Measurements from ENCODE around the gene SFMBT2. TPM values are rescaled to one million over a fixed set of nuclear protein-coding genes. Genes with fewer than 3 reads are reported as not detected.

SFMBT2 gene
- total and polyA plus RNA-seq, 10 of the 15 experiments (the other 5 are each of a cell fraction or from before 2014, with no cell fraction given), result 2.8 to 29.6 (median 15.1) TPM

- Histone ChIP-seq H3K4me2 (ENCODE audit: control insufficient read depth, insufficient read depth) (no peak overlapping the region), H4K20me1 (ENCODE audit: control insufficient read depth, insufficient read depth) (no peaks in the 10 kb centered on the region), H3K79me2 (ENCODE audit: control insufficient read depth, insufficient read depth, low read length) (no peaks in the 10 kb centered on the region; the same call in 1 of the 2 replicates), H3K9me3 (replicated peaks; ENCODE audit: control insufficient read depth, insufficient read depth, low read length) (no peaks in the 10 kb centered on the region), H3K27ac (ENCODE audit: control insufficient read depth, insufficient read depth) (no peak overlapping the region), H3K36me3 (ENCODE audit: control insufficient read depth in 2 of 2, insufficient read depth in 2 of 2, low read length in 1 of 2) (peaks cover 9 to 27% of the 10 kb centered on the region in 2 experiments), H2AFZ (ENCODE audit: control insufficient read depth, low read depth, low read length) (no peak overlapping the region), H3K27me3 (replicated peaks in 1 of 2; ENCODE audit: control insufficient read depth in 2 of 2, insufficient read depth in 2 of 2, low read length in 1 of 2) (no peaks in the 10 kb centered on the region), H3K9ac (ENCODE audit: control insufficient read depth, insufficient read depth, low read length) (no peak overlapping the region), H3K4me3 (no peak overlapping the region), H3K4me1 (ENCODE audit: control insufficient read depth, insufficient read depth, low read length) (no peaks in the 10 kb centered on the region)
- ATAC-seq, result no peak
- in situ Hi-C loops (cut with MboI) (no loop called here), intact Hi-C loops (cut with micrococcal nuclease; ENCODE audit: unreplicated experiment) (no loop called here)
- no peak for FAIRE-seq
- 85% methylated on average over 12 of the region's 12 CpGs for WGBS (ENCODE audit: insufficient coverage, insufficient replicate concordance, low lambda C conversion rate, missing lambda C conversion rate)
- no peak for DNase-seq (ENCODE audit: low read depth, low spot score)
- no TSS peak for BruUV-seq (replicated peaks)
- RAD21 ChIA-PET (ENCODE audit: unreplicated experiment), result interaction anchor here (0.8 kb wide), 1 partner anchor 273 kb away, joined by 3 read pairs; no protein-coding TSS in a partner anchor
- POLR2A ChIA-PET, result no interaction called here
- SMC1A ChIA-PET (ENCODE audit: uncharacterized antibody, unreplicated experiment), result interaction anchor here (0.9 kb wide), 1 partner anchor 8 kb away, joined by 4 read pairs; no protein-coding TSS in a partner anchor
- no peak for TF ChIP-seq CBX3 (IDR thresholded peaks at IDR 0.05; ENCODE audit: borderline replicate concordance, low read depth)
- no peak for TF ChIP-seq EP300 (IDR thresholded peaks at IDR 0.05; ENCODE audit: borderline replicate concordance in 1 of 2, control insufficient read depth in 1 of 2, low read depth in 2 of 2, low read length in 2 of 2)
- no peak for TF ChIP-seq ZBTB4 (CRISPR knock-in tag; IDR thresholded peaks at IDR 0.05)
- no peak for TF ChIP-seq MYB (IDR thresholded peaks at IDR 0.05; ENCODE audit: borderline replicate concordance, low read depth, low read length)
- no peak for TF ChIP-seq POLR2AphosphoS2 (IDR thresholded peaks at IDR 0.05; ENCODE audit: low read depth, low read length)
- no peak for TF ChIP-seq ETV6 (conservative IDR thresholded peaks at IDR 0.05 in 1 of 2, IDR thresholded peaks at IDR 0.05 in 1 of 2; ENCODE audit: borderline replicate concordance in 1 of 2, low read depth in 1 of 2)
- TF ChIP-seq RELB (IDR thresholded peaks at IDR 0.05; ENCODE audit: low read depth), result no peak
- no peak for TF ChIP-seq NFYB (IDR thresholded peaks at IDR 0.05; ENCODE audit: insufficient read depth, low read depth, low read length)
- no peak for TF ChIP-seq TARDBP (IDR thresholded peaks at IDR 0.05; ENCODE audit: borderline replicate concordance)
- TF ChIP-seq CBX5 (IDR thresholded peaks at IDR 0.05; ENCODE audit: low read depth), result no peak
- TF ChIP-seq PBX3 (IDR thresholded peaks at IDR 0.05; ENCODE audit: insufficient replicate concordance, low read depth, low read length), result no peak
- CTCF ChIA-PET, result no interaction called here
These were observed 159.0 kb downstream of the SFMBT2 start for GRCh38 chr10:7251696-7252465.
